Esophagus squamous epithelium (tissue), 5 donors: ENCODE data around the gene CACNA1B. TPM values are rescaled to one million over a fixed set of nuclear protein-coding genes. Genes with fewer than 3 reads are reported as not detected.
"Not testable (repeated sequence)": the region's sequence is repeated elsewhere in the genome, so short reads cannot be mapped to it uniquely, and the experiment has no call there.

ENCODE experiments used
- DNase-seq: peaks from one replicate; lab custom pipeline; 2025; lab: John Stamatoyannopoulos, UW
- H3K27ac ChIP-seq, 4 donors: fragments of 200-600 bp; sonication (generic); one replicate each; pipeline ENCODE4 v1.5.1; 2016 to 2019; ENCODE audit warnings: mild to moderate bottlenecking in 1 of 4
- H3K27me3 ChIP-seq, 4 donors: fragments of 200-600 bp; sonication (generic); 1 replicate in 3 of 4; 2 replicates in 1 of 4; pipeline versions ENCODE4 v1.5.1 to v1.6.0; 2017 to 2021; ENCODE audit warnings: antibody characterized with exemption in 1 of 4
- H3K36me3 ChIP-seq, 3 donors: fragments of 200-600 bp; sonication (generic); one replicate each; pipeline ENCODE4 v1.5.1; 2016 to 2019
- H3K4me1 ChIP-seq, 3 donors: fragments of 200-600 bp; sonication (generic); one replicate each; pipeline ENCODE4 v1.5.1; 2017 to 2019
- H3K4me3 ChIP-seq, 4 donors: fragments of 200-600 bp; sonication (generic); 1 replicate in 3 of 4; 2 replicates in 1 of 4; pipeline ENCODE4 v1.5.1; 2016 to 2019; ENCODE audit warnings: mild to moderate bottlenecking in 2 of 4, moderate library complexity in 1 of 4
- H3K9me3 ChIP-seq, 3 donors: fragments of 200-600 bp; sonication (generic); one replicate each; pipeline ENCODE4 v1.5.1; 2016 to 2019
- POLR2A ChIP-seq, 4 donors: fragments of 450-650 bp; IDR thresholded peaks; one replicate each; pipeline ENCODE4 v1.6.1; 2017; ENCODE audit warnings: antibody characterized with exemption in 4 of 4, mild to moderate bottlenecking in 4 of 4, moderate library complexity in 3 of 4
- WGBS, 2 donors: methylation state at CpG; one replicate each; pipeline ENCODE4 v1.1.5; 2018; 5-methylcytosine and 5-hydroxymethylcytosine counted together
- intact Hi-C: fragments of 100-400 bp; cut with DNase I; formaldehyde crosslinking; loops from one replicate; pipeline ENCODE4 v1.15.0; 2022
- total RNA-seq, 4 donors: library from RNA; depleted of rRNA; stranded (reverse); fragments of >200 nt; gene quantifications; one replicate each; pipeline ENCODE4 v1.1.0, GENCODE V29; 2016
- TF ChIP-seq, protein P1 (sequence below), 6 experiments: fragments of 450-650 bp in 4 of 6; fragments of 200-600 bp in 2 of 6; sonication (generic) in 2 of 6; IDR thresholded peaks; one replicate each; pipeline ENCODE4 v1.5.1; 2016 to 2019; ENCODE audit warnings: antibody characterized with exemption in 6 of 6, mild to moderate bottlenecking in 4 of 6, moderate library complexity in 4 of 6
- donor health status: DM: yes; HTN: yes; CAD: no.

Gene CACNA1B
- total RNA-seq, 4 donors from 2014 or later: not detected

DNA sequence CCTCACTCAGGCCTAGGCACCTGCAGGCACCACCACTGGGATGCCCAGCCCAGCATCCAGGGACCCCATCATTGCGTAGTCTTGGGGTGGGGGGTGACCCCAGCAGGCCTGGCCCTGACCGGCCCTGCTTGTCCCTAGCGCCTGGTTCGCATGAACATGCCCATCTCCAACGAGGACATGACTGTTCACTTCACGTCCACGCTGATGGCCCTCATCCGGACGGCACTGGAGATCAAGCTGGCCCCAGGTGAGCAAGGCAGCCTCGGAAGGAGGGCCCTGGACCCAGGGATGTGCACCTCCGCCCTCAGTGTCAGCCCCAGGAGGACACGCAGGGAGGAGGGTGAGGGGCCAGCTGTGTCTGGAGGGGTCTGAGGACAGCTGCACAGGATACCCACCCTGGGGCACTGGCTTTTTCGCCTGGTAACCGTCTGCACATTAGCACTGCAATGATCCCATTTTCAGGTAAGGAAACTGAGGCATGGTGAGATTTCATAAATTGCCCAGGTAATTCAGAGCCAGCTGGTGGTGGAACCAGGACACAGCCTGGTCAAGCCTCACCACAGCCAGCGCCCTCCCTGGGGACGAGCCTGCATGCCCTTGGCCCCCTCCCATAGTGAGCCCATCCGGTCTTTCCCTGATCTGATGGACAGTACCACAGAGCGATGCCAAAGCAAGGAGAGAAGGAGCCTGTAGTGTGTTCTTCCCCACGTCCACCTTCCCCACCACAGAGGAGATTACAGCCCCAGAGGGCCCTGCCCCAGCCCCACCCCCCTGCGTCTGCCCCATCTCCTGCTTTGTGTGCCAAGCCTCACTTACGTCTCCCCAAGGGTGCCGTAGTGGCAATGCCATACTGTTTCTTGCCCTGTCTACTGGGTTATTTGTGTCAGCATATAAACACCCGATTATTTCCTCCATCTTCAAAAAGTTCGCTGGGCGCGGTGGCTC, 228.3 kb downstream of the CACNA1B start:
- intact Hi-C loops: no loop called here
- no peak for TF ChIP-seq POLR2A (IDR thresholded peaks at IDR 0.05)
- TF ChIP-seq, protein P1, sequence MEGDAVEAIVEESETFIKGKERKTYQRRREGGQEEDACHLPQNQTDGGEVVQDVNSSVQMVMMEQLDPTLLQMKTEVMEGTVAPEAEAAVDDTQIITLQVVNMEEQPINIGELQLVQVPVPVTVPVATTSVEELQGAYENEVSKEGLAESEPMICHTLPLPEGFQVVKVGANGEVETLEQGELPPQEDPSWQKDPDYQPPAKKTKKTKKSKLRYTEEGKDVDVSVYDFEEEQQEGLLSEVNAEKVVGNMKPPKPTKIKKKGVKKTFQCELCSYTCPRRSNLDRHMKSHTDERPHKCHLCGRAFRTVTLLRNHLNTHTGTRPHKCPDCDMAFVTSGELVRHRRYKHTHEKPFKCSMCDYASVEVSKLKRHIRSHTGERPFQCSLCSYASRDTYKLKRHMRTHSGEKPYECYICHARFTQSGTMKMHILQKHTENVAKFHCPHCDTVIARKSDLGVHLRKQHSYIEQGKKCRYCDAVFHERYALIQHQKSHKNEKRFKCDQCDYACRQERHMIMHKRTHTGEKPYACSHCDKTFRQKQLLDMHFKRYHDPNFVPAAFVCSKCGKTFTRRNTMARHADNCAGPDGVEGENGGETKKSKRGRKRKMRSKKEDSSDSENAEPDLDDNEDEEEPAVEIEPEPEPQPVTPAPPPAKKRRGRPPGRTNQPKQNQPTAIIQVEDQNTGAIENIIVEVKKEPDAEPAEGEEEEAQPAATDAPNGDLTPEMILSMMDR (IDR thresholded peaks at IDR 0.05): no peak
- Histone ChIP-seq H3K36me3 (no peaks in the 10 kb centered on the region), H3K4me1 (no peaks in the 10 kb centered on the region), H3K9me3 (no peaks in the 10 kb centered on the region), H3K4me3 (no peak overlapping the region), H3K27me3 (peaks cover 0 to 49% (median 0%) of the 10 kb centered on the region in 4 donors), H3K27ac (no peak overlapping the region)
- no peak for DNase-seq
- WGBS, 2 donors: 84 to 86% methylated on average over 11 to 20 of the region's 26 CpGs

DNA sequence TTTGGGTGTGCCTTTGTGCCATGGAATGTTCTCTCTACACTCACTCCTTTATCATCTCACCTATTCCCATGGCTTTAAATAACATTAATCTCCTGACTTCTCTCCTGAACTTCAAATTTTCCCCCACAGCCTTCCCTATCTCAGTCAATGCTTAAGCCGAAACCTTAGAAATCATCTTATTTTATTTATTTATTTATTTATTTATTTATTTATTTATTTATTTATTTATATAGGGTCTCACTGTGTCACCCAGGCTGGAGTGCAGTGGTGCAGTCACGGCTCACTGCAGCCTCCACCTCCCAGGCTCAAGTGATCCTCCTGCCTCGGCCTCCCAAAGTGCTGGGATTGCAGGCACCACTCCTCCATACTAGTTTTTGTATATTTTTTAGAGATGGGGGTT, 229.5 kb downstream of the CACNA1B start:
- WGBS, 2 donors: 83 to 88% methylated on average over 3 of the region's 3 CpGs
- peaks cover 0 to 49% (median 0%) of the 10 kb centered on the region in 4 donors for H3K27me3 ChIP-seq
- intact Hi-C loops, H3K36me3 ChIP-seq, DNase-seq, H3K4me1 ChIP-seq, H3K4me3 ChIP-seq, H3K27ac ChIP-seq, H3K9me3 ChIP-seq: not testable (repeated sequence)

DNA sequence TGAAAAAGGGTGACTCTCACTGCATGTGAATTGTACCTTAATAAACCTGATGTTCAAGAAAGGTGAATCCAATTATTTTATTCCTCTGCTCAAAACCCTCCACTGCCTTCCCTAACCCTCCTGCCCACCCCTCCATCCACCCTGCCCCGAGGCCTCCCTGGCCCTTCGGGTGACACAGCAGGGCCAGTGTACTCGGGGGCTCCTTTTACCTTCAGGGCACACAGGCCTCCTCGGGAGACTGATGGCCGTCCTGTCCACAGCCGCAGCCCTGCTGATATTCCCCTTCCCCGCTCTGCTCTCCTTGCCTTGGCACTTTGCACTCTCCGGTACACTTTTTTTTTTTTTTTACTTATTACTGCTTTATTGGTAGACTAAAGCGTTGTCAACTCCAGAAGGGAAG, 234.0 kb downstream of the CACNA1B start:
- Histone ChIP-seq H3K36me3 (no peaks in the 10 kb centered on the region), H3K9me3 (no peaks in the 10 kb centered on the region), H3K27ac (no peak overlapping the region), H3K4me1 (no peaks in the 10 kb centered on the region), H3K27me3 (peaks cover 0 to 18% (median 0%) of the 10 kb centered on the region in 4 donors), H3K4me3 (no peak overlapping the region)
- TF ChIP-seq, protein P1 (IDR thresholded peaks at IDR 0.05): no peak
- no peak for TF ChIP-seq POLR2A (IDR thresholded peaks at IDR 0.05)
- no peak for DNase-seq
- 85 to 88% methylated on average over 8 to 9 of the region's 9 CpGs for WGBS, 2 donors
- intact Hi-C loops: no loop called here

DNA sequence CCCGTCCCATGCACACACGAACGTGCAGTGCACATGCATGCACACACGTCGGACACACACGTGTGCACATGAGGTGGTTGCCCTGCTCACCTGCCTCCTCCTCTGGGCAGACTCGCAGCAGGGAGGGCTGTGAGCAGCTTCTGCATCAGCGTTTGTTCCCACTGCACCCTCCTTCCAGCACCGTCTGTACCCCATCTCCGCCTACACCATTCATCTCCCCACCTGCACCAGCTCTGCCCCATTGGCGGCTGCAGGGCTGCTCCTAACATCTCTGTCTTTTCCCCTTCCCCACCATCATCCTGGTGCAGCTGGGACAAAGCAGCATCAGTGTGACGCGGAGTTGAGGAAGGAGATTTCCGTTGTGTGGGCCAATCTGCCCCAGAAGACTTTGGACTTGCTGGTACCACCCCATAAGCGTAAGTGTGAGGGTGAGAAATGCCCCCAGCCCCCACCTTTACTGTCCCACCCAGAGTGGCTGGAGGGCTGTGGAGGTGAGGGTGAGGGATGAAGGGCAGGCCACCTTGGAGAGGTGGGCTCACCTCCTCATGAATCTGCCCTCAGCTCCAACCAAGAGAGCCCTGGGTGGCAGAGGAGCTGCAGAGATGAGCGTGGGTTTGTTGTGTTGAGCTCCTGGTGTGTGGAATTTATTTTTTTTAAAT, 234.6 kb downstream of the CACNA1B start:
- H3K4me3 ChIP-seq: no peak overlapping the region
- H3K36me3 ChIP-seq: no peaks in the 10 kb centered on the region
- no peaks in the 10 kb centered on the region for H3K9me3 ChIP-seq
- WGBS, 2 donors: 81 to 85% methylated on average over 11 to 13 of the region's 16 CpGs
- H3K4me1 ChIP-seq: no peaks in the 10 kb centered on the region
- H3K27ac ChIP-seq: no peak overlapping the region
- TF ChIP-seq, protein P1 (IDR thresholded peaks at IDR 0.05): no peak
- TF ChIP-seq POLR2A (IDR thresholded peaks at IDR 0.05): no peak
- intact Hi-C loops: no loop called here
- peaks cover 0 to 18% (median 0%) of the 10 kb centered on the region in 4 donors for H3K27me3 ChIP-seq
- DNase-seq: no peak

DNA sequence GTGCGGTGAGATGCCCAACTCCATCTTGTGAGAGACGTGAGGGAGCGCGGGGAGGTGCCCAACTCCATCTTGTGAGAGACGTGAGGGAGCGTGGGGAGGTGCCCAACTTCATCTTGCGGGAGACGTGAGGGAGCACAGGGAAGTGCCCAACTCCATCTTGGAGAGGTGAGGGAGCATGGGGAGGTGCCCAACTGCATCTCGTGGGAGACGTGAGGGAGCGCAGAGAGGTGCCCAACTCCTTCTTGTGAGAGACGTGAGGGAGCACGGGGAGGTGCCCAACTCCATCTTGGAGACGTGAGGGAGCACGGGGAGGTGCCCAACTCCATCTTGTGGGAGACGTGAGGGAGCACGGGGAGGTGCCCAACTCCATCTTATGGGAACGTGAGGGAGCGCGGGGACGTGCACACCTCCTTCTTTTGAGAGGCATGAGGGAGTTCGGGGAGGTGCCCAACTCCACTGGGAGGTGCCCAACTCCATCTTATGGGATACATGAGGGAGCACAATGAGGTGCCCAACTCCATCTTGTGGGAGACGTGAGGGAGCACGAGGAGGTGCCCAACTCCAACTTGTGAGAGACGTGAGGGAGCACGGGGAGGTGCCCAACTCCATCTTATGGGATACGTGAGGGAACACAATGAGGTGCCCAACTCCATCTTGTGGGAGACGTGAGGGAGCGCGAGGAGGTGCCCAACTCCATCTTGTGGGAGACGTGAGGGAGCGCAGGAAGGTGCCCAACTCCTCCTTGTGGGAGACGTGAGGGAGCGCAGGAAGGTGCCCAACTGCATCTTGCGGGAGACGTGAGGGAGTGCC, 235.4 kb downstream of the CACNA1B start:
- H3K4me1 ChIP-seq: no peaks in the 10 kb centered on the region
- intact Hi-C loops: no loop called here
- no peak overlapping the region for H3K27ac ChIP-seq
- no peaks in the 10 kb centered on the region for H3K36me3 ChIP-seq
- TF ChIP-seq, protein P1 (IDR thresholded peaks at IDR 0.05): no peak
- no peak for TF ChIP-seq POLR2A (IDR thresholded peaks at IDR 0.05)
- 82 to 83% methylated on average over 19 to 36 of the region's 36 CpGs for WGBS, 2 donors
- H3K27me3 ChIP-seq: peaks cover 0 to 19% (median 0%) of the 10 kb centered on the region in 4 donors
- no peaks in the 10 kb centered on the region for H3K9me3 ChIP-seq
- H3K4me3 ChIP-seq: no peak overlapping the region
- no peak for DNase-seq

DNA sequence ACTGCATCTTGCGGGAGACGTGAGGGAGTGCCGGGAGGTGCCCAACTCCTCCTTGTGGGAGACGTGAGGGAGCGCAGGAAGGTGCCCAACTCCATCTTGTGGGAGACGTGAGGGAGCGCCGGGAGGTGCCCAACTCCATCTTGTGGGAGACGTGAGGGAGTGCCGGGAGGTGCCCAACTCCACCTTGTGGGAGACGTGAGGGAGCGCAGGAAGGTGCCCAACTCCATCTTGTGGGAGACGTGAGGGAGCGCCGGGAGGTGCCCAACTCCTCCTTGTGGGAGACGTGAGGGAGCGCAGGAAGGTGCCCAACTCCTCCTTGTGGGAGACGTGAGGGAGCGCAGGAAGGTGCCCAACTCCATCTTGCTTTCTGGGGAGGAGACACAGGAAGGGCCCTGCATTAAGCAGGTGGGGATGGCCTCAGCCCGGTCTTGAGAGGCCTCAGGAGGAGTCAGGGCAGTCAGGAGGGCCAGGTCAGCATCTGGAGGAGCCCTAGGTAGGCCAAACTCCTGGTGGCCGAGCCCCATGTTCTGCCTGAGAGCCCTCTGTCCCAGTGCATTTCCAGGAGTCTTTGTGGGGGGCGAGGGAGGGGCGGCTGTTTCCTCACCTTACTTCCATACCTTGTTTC, 236.2 kb downstream of the CACNA1B start:
- H3K36me3 ChIP-seq, H3K9me3 ChIP-seq, H3K27ac ChIP-seq, H3K4me3 ChIP-seq, DNase-seq, H3K4me1 ChIP-seq, intact Hi-C loops: not testable (repeated sequence)
- 85 to 88% methylated on average over 14 to 17 of the region's 23 CpGs for WGBS, 2 donors
- H3K27me3 ChIP-seq: peaks cover 0 to 24% (median 0%) of the 10 kb centered on the region in 4 donors
